ENCODE data around the gene CDC42EP2. TPM values are rescaled to one million over a fixed set of nuclear protein-coding genes. Genes with fewer than 3 reads are reported as not detected.

The CDC42EP2 gene
- total and polyA plus RNA-seq, 10 of the 15 experiments (the other 5 are each of a cell fraction or from before 2014, with no cell fraction given): 0.03 to 1.2 (median 0.09) TPM; not detected in 3

DNA sequence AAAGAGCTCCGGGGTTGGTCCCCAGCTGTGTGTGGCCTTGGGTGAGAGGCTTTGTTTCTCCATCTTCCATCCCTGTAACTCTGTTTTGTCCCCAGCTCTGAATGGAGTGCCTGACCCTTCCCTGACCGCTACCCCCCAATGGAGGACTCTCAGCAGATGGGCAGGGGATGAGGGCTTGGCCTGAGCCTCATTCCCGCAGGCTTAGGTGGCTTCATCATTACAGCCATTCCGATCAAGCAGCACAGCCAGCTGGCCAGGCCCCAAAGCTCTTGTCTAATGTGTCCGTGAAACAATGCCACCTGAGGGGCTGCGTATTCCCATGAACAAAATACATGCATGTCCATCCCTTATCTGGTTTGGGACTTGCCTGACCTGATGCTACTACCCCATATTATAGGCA, 3.9 kb upstream of the CDC42EP2 start (continued):
- TF ChIP-seq KAT2A (conservative IDR thresholded peaks at IDR 0.05; ENCODE audit: control insufficient read depth, low read depth, low read length): no peak
- no peak for TF ChIP-seq EP300 (IDR thresholded peaks at IDR 0.05; ENCODE audit: borderline replicate concordance in 1 of 2, control insufficient read depth in 1 of 2, low read depth in 2 of 2, low read length in 2 of 2)
- no peak for TF ChIP-seq CHD2 (IDR thresholded peaks at IDR 0.05; ENCODE audit: borderline replicate concordance, low read depth, low read length)

DNA sequence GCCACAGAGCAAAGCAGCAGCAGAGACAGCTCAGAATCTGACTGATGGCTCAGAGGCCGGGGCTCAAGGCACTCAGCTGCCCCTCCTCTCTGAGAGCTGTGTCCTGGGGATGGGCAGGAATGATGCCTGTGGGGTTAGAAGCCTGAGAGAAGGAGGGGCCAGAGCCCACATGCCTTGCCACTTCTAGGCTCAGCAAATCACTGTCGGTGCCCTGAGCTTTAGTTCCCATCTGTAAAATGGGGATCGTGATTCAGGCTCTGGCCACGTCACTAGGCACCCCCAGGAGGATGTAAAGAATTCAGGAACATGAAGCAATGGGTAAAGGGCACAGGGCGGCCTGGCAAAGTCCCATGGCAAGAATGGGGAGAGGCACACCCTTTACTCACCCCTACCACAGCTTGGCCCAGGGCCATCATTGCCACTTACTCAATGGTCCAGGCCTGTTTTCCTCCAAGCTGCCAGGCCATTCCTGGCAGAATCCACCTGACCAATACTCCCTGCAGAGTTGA, 3.4 kb upstream of the CDC42EP2 start:
- ChIA-PET RAD21 (ENCODE audit: unreplicated experiment) (interaction anchor here (1.4 to 7.9 kb wide), 2 partner anchors 18 to 34 kb away, joined by 3 to 254 read pairs; no protein-coding TSS in a partner anchor), POLR2A (no interaction called here), SMC1A (ENCODE audit: uncharacterized antibody, unreplicated experiment) (interaction anchor here (11.6 kb wide), 1 partner anchor 33 kb away, joined by 180 read pairs; no protein-coding TSS in a partner anchor), CTCF (interaction anchor here (0.7 to 15.4 kb wide), 6 partner anchors 21 to 200 kb away, joined by 3 to 351 read pairs (median 4); partner anchors contain the start of gene DPF2)
- BruUV-seq (replicated peaks): no TSS peak
- DNase-seq (ENCODE audit: low read depth, low spot score): no peak
- intact Hi-C loops (cut with micrococcal nuclease; ENCODE audit: unreplicated experiment) (no loop called here), in situ Hi-C loops (cut with MboI) (no loop called here)
- Histone ChIP-seq H3K4me1 (ENCODE audit: control insufficient read depth, insufficient read depth, low read length) (0 out of 2 replicates have a peak, but pooled peaks cover 3% of the 10 kb centered on the region), H3K79me2 (ENCODE audit: control insufficient read depth, insufficient read depth, low read length) (no peaks in the 10 kb centered on the region), H3K9ac (ENCODE audit: control insufficient read depth, insufficient read depth, low read length) (no peak overlapping the region), H3K9me3 (replicated peaks; ENCODE audit: control insufficient read depth, insufficient read depth, low read length) (no peaks in the 10 kb centered on the region), H3K4me2 (ENCODE audit: control insufficient read depth, insufficient read depth) (no peak overlapping the region), H3K27me3 (replicated peaks in 1 of 2; ENCODE audit: control insufficient read depth in 2 of 2, insufficient read depth in 2 of 2, low read length in 1 of 2) (peaks cover 0 to 1% of the 10 kb centered on the region in 2 experiments; a peak in 2 of 4 replicates), H3K36me3 (ENCODE audit: control insufficient read depth in 2 of 2, insufficient read depth in 2 of 2, low read length in 1 of 2) (no peaks in the 10 kb centered on the region), H3K4me3 (no peak overlapping the region), H4K20me1 (ENCODE audit: control insufficient read depth, insufficient read depth) (no peaks in the 10 kb centered on the region), H2AFZ (ENCODE audit: control insufficient read depth, low read depth, low read length) (no peak overlapping the region), H3K27ac (ENCODE audit: control insufficient read depth, insufficient read depth) (no peak overlapping the region)
- 57% methylated on average over 5 of the region's 5 CpGs for WGBS (ENCODE audit: insufficient coverage, insufficient replicate concordance, low lambda C conversion rate, missing lambda C conversion rate)
- TF ChIP-seq NR2C1 (IDR thresholded peaks at IDR 0.05) (no peak), KDM1A (IDR thresholded peaks at IDR 0.05; ENCODE audit: borderline replicate concordance) (no peak), ESRRA (IDR thresholded peaks at IDR 0.05; ENCODE audit: low read length) (no peak)
- ATAC-seq: no peak
- FAIRE-seq: no peak

Measured in GM12878 (cell line).